HEK293T (cell line): Measurements from ENCODE around the gene DBNDD2.

Experiments
- BHLHE40 ChIP-seq: fragments of 450-650 bp; IDR thresholded peaks from 2 replicates; pipeline ENCODE4 v1.6.1; 2016; ENCODE audit warnings: mild to moderate bottlenecking, moderate library complexity, borderline replicate concordance
- ELF4 ChIP-seq: fragments of 450-650 bp; IDR thresholded peaks from 2 replicates; pipeline ENCODE4 v1.6.1; 2017; ENCODE audit warnings: antibody characterized with exemption
- FOXK2 ChIP-seq: fragments of 450-650 bp; IDR thresholded peaks from 2 replicates; pipeline ENCODE4 v1.6.1; 2016; ENCODE audit warnings: mild to moderate bottlenecking
- FOXM1 ChIP-seq: fragments of 450-650 bp; IDR thresholded peaks from 2 replicates; pipeline ENCODE4 v1.6.1; 2017; ENCODE audit warnings: mild to moderate bottlenecking, borderline replicate concordance
- HDGF ChIP-seq: fragments of 450-650 bp; IDR thresholded peaks from 2 replicates; pipeline ENCODE4 v1.6.1; 2017; ENCODE audit warnings: antibody characterized with exemption, borderline replicate concordance
- LEF1 ChIP-seq: fragments of 450-650 bp; IDR thresholded peaks from 2 replicates; pipeline ENCODE4 v1.6.1; 2017; ENCODE audit warnings: mild to moderate bottlenecking, borderline replicate concordance
- SP1 ChIP-seq: fragments of 450-650 bp; IDR thresholded peaks from 2 replicates; pipeline ENCODE4 v1.6.1; 2017
- SUZ12 ChIP-seq: fragments of 450-650 bp; IDR thresholded peaks from 2 replicates; pipeline ENCODE4 v1.6.1; 2016; ENCODE audit warnings: mild to moderate bottlenecking
- TARDBP ChIP-seq: fragments of 450-650 bp; IDR thresholded peaks from 2 replicates; pipeline ENCODE4 v1.6.1; 2016

- no peak for TF ChIP-seq FOXK2
- no peak for TF ChIP-seq SUZ12
- no peak for TF ChIP-seq TARDBP
- no peak for TF ChIP-seq ELF4
- TF ChIP-seq SP1: no peak
- no peak for TF ChIP-seq FOXM1
- TF ChIP-seq LEF1: no peak
- TF ChIP-seq HDGF: no peak
- no peak for TF ChIP-seq BHLHE40
Observed at GRCh38 chr20:45394221-45395113, 13.6 kb upstream of the DBNDD2 start.
